Measurements from ENCODE around the gene CCNJL.

GRCh38 chr5:160233215-160233614 lies 79.1 kb downstream of the CCNJL start:
- TF ChIP-seq POLR2AphosphoS5 (IDR thresholded peaks at IDR 0.05; ENCODE audit: insufficient read depth in 1 of 2, low read depth in 1 of 2), result no peak
- TF ChIP-seq CTCF (IDR thresholded peaks at IDR 0.05), result no peak
- no peak for TF ChIP-seq POLR2A (IDR thresholded peaks at IDR 0.05)

Measured in vagina (tissue), 2 donors.